Measurements from ENCODE around the gene ATP6V1D.
"Not testable (repeated sequence)": the region's sequence is repeated elsewhere in the genome, so short reads cannot be mapped to it uniquely, and the experiment has no call there.

ATP6V1D gene

GRCh38 chr14:67352055-67352454, 7.5 kb downstream of the ATP6V1D start:
- Histone ChIP-seq H3K27me3 (ENCODE audit: insufficient read depth, low read length, poor library complexity, severe bottlenecking) (no peaks in the 10 kb centered on the region), H3K4me2 (ENCODE audit: low read depth, low read length, poor library complexity, severe bottlenecking) (no peak overlapping the region), H3K79me2 (ENCODE audit: insufficient read depth, low read length) (peaks cover 9% of the 10 kb centered on the region; the same call in 1 of the 2 replicates), H2AFZ (ENCODE audit: low read length) (no peak overlapping the region), H3K4me3 (ENCODE audit: low read length, poor library complexity, severe bottlenecking) (no peak overlapping the region), H3F3A (ENCODE audit: low read depth) (no peaks in the 10 kb centered on the region), H3K9me2 (replicated peaks; ENCODE audit: low read depth, low read length) (no peaks in the 10 kb centered on the region), H3K9ac (ENCODE audit: low read depth, low read length, poor library complexity, severe bottlenecking) (no peak overlapping the region), H3K4me1 (ENCODE audit: insufficient read depth, low read length, poor library complexity, severe bottlenecking) (peaks cover under 1% of the 10 kb centered on the region), H4K20me1 (ENCODE audit: insufficient read depth, low read length, poor library complexity, severe bottlenecking) (no peaks in the 10 kb centered on the region), H3K9me3 (ENCODE audit: insufficient read depth, low read depth, low read length) (no peaks in the 10 kb centered on the region), H3K36me3 (ENCODE audit: insufficient read depth, low read length) (peaks cover 22% of the 10 kb centered on the region; the same call in 1 of the 2 replicates)
- no peak for TF ChIP-seq EZH2phosphoT487 (IDR thresholded peaks at IDR 0.05; ENCODE audit: borderline replicate concordance)
- no peak for TF ChIP-seq CTCF (conservative IDR thresholded peaks at IDR 0.05; ENCODE audit: low read length)

GRCh38 chr14:67345583-67345982, 14.0 kb downstream of the ATP6V1D start:
- Histone ChIP-seq H4K20me1 (ENCODE audit: insufficient read depth, low read length, poor library complexity, severe bottlenecking) (no peaks in the 10 kb centered on the region), H3K9me3 (ENCODE audit: insufficient read depth, low read depth, low read length) (no peaks in the 10 kb centered on the region), H3K27me3 (ENCODE audit: insufficient read depth, low read length, poor library complexity, severe bottlenecking) (no peaks in the 10 kb centered on the region), H3K9ac (ENCODE audit: low read depth, low read length, poor library complexity, severe bottlenecking) (no peak overlapping the region), H2AFZ (ENCODE audit: low read length) (no peak overlapping the region), H3K4me3 (ENCODE audit: low read length, poor library complexity, severe bottlenecking) (no peak overlapping the region), H3F3A (ENCODE audit: low read depth) (no peaks in the 10 kb centered on the region), H3K9me2 (replicated peaks; ENCODE audit: low read depth, low read length) (no peaks in the 10 kb centered on the region), H3K4me1 (ENCODE audit: insufficient read depth, low read length, poor library complexity, severe bottlenecking) (no peaks in the 10 kb centered on the region), H3K36me3 (ENCODE audit: insufficient read depth, low read length) (peaks cover 41% of the 10 kb centered on the region; the same call in 1 of the 2 replicates), H3K79me2 (ENCODE audit: insufficient read depth, low read length) (no peaks in the 10 kb centered on the region), H3K4me2 (ENCODE audit: low read depth, low read length, poor library complexity, severe bottlenecking) (no peak overlapping the region)
- TF ChIP-seq CTCF (conservative IDR thresholded peaks at IDR 0.05; ENCODE audit: low read length) = no peak
- TF ChIP-seq EZH2phosphoT487 (IDR thresholded peaks at IDR 0.05; ENCODE audit: borderline replicate concordance) = no peak

GRCh38 chr14:67343601-67344230, 15.9 kb downstream of the ATP6V1D start:
- Histone ChIP-seq H3K36me3 (ENCODE audit: insufficient read depth, low read length) (peaks cover 39% of the 10 kb centered on the region; the same call in 1 of the 2 replicates), H3K9me2 (replicated peaks; ENCODE audit: low read depth, low read length) (no peaks in the 10 kb centered on the region), H3K9ac (ENCODE audit: low read depth, low read length, poor library complexity, severe bottlenecking) (no peak overlapping the region), H2AFZ (ENCODE audit: low read length) (no peak overlapping the region), H4K20me1 (ENCODE audit: insufficient read depth, low read length, poor library complexity, severe bottlenecking) (no peaks in the 10 kb centered on the region), H3F3A (ENCODE audit: low read depth) (no peaks in the 10 kb centered on the region), H3K4me3 (ENCODE audit: low read length, poor library complexity, severe bottlenecking) (no peak overlapping the region), H3K79me2 (ENCODE audit: insufficient read depth, low read length) (no peaks in the 10 kb centered on the region), H3K4me2 (ENCODE audit: low read depth, low read length, poor library complexity, severe bottlenecking) (no peak overlapping the region), H3K4me1 (ENCODE audit: insufficient read depth, low read length, poor library complexity, severe bottlenecking) (no peaks in the 10 kb centered on the region), H3K9me3 (ENCODE audit: insufficient read depth, low read depth, low read length) (no peaks in the 10 kb centered on the region), H3K27me3 (ENCODE audit: insufficient read depth, low read length, poor library complexity, severe bottlenecking) (no peaks in the 10 kb centered on the region)
- TF ChIP-seq EZH2phosphoT487 (IDR thresholded peaks at IDR 0.05; ENCODE audit: borderline replicate concordance) = no peak
- no peak for TF ChIP-seq CTCF (conservative IDR thresholded peaks at IDR 0.05; ENCODE audit: low read length)

GRCh38 chr14:67341231-67341630, 18.4 kb downstream of the ATP6V1D start:
- not testable (repeated sequence) for H3K9me3 ChIP-seq (ENCODE audit: insufficient read depth, low read depth, low read length); H3K4me2 ChIP-seq (ENCODE audit: low read depth, low read length, poor library complexity, severe bottlenecking); H3K4me1 ChIP-seq (ENCODE audit: insufficient read depth, low read length, poor library complexity, severe bottlenecking); H3K9me2 ChIP-seq (replicated peaks; ENCODE audit: low read depth, low read length); H4K20me1 ChIP-seq (ENCODE audit: insufficient read depth, low read length, poor library complexity, severe bottlenecking); H2AFZ ChIP-seq (ENCODE audit: low read length); H3F3A ChIP-seq (ENCODE audit: low read depth); H3K4me3 ChIP-seq (ENCODE audit: low read length, poor library complexity, severe bottlenecking); H3K9ac ChIP-seq (ENCODE audit: low read depth, low read length, poor library complexity, severe bottlenecking); H3K79me2 ChIP-seq (ENCODE audit: insufficient read depth, low read length); H3K27me3 ChIP-seq (ENCODE audit: insufficient read depth, low read length, poor library complexity, severe bottlenecking)
- H3K36me3 ChIP-seq (ENCODE audit: insufficient read depth, low read length) = peaks cover 56% of the 10 kb centered on the region

All from Loucy (cell line).